ENCODE measurements around the gene BSND. TPM values are rescaled to one million over a fixed set of nuclear protein-coding genes. Genes with fewer than 3 reads are reported as not detected.
"Not testable (repeated sequence)": the region's sequence is repeated elsewhere in the genome, so short reads cannot be mapped to it uniquely, and the experiment has no call there.

The BSND gene
- total RNA-seq, 1 donor from 2014 or later: not detected

- Histone ChIP-seq H3K4me3 (ENCODE audit: low read length in 3 of 3) (no peak overlapping the region), H3K4me1 (ENCODE audit: control insufficient read depth in 3 of 3, insufficient read depth in 3 of 3, low read length in 3 of 3) (peaks cover 5 to 17% (median 12%) of the 10 kb centered on the region in 3 donors), H3K27ac (ENCODE audit: low read depth, low read length) (no peak overlapping the region), H3K9ac (ENCODE audit: low read depth in 1 of 3, low read length in 3 of 3) (no peak overlapping the region), H3K36me3 (ENCODE audit: control insufficient read depth in 3 of 3, insufficient read depth in 3 of 3, low read length in 3 of 3) (no peaks in the 10 kb centered on the region), H3K27me3 (ENCODE audit: control insufficient read depth in 3 of 3, insufficient read depth in 3 of 3, low read length in 3 of 3) (peaks cover 4 to 14% (median 6%) of the 10 kb centered on the region in 3 donors), H3K9me3 (ENCODE audit: control insufficient read depth in 3 of 3, low read length in 3 of 3) (no peaks in the 10 kb centered on the region)
Measured at GRCh38 chr1:55010887-55011217, 12.1 kb downstream of the BSND start.

DNA sequence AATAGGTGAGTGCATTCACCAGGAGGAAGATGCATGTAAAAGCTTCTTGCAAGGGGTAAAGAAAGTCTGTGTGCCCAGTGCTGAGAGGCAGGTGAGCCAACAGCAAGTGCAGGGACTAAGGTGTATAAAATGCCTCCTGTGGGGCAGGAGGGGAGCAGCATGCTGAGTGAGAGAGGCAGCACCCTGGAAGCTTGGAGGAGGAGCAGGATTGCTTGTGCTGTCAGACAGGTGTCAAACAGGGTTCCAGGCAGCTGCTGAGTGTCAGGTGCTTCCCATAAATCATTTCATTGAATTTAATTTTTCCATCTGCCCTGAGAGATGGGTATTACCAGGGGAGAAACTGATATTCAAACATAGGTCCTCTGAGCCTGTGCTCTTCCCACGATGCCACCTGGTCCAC lies 13.9 kb downstream of the BSND start:
- H3K4me3 ChIP-seq (ENCODE audit: low read length in 3 of 3): no peak overlapping the region

GRCh38 chr1:55015123-55015522 lies 16.4 kb downstream of the BSND start:
- Histone ChIP-seq H3K27ac (ENCODE audit: low read depth, low read length) (no peak overlapping the region), H3K4me1 (ENCODE audit: control insufficient read depth in 3 of 3, insufficient read depth in 3 of 3, low read length in 3 of 3) (peaks cover 5 to 19% (median 12%) of the 10 kb centered on the region in 3 donors), H3K4me3 (ENCODE audit: low read length in 3 of 3) (no peak overlapping the region), H3K9me3 (ENCODE audit: control insufficient read depth in 3 of 3, low read length in 3 of 3) (no peaks in the 10 kb centered on the region), H3K27me3 (ENCODE audit: control insufficient read depth in 3 of 3, insufficient read depth in 3 of 3, low read length in 3 of 3) (peaks cover 4 to 17% (median 11%) of the 10 kb centered on the region in 3 donors), H3K36me3 (ENCODE audit: control insufficient read depth in 3 of 3, insufficient read depth in 3 of 3, low read length in 3 of 3) (no peaks in the 10 kb centered on the region), H3K9ac (ENCODE audit: low read depth in 1 of 3, low read length in 3 of 3) (no peak overlapping the region)

More for the DNA sequence above, 13.9 kb downstream of the BSND start:
- Histone ChIP-seq H3K27ac (ENCODE audit: low read depth, low read length) (no peak overlapping the region), H3K4me1 (ENCODE audit: control insufficient read depth in 3 of 3, insufficient read depth in 3 of 3, low read length in 3 of 3) (peaks cover 5 to 19% (median 12%) of the 10 kb centered on the region in 3 donors), H3K9me3 (ENCODE audit: control insufficient read depth in 3 of 3, low read length in 3 of 3) (no peaks in the 10 kb centered on the region), H3K9ac (ENCODE audit: low read depth in 1 of 3, low read length in 3 of 3) (no peak overlapping the region), H3K27me3 (ENCODE audit: control insufficient read depth in 3 of 3, insufficient read depth in 3 of 3, low read length in 3 of 3) (peaks cover 4 to 14% (median 6%) of the 10 kb centered on the region in 3 donors), H3K36me3 (ENCODE audit: control insufficient read depth in 3 of 3, insufficient read depth in 3 of 3, low read length in 3 of 3) (no peaks in the 10 kb centered on the region)

- Histone ChIP-seq H3K9me3 (ENCODE audit: control insufficient read depth in 3 of 3, low read length in 3 of 3) (no peaks in the 10 kb centered on the region), H3K36me3 (ENCODE audit: control insufficient read depth in 3 of 3, insufficient read depth in 3 of 3, low read length in 3 of 3) (no peaks in the 10 kb centered on the region), H3K27ac (ENCODE audit: low read depth, low read length) (no peak overlapping the region), H3K27me3 (ENCODE audit: control insufficient read depth in 3 of 3, insufficient read depth in 3 of 3, low read length in 3 of 3) (peaks cover 4 to 17% (median 14%) of the 10 kb centered on the region in 3 donors), H3K9ac (ENCODE audit: low read depth in 1 of 3, low read length in 3 of 3) (no peak overlapping the region), H3K4me1 (ENCODE audit: control insufficient read depth in 3 of 3, insufficient read depth in 3 of 3, low read length in 3 of 3) (peaks cover 5 to 19% (median 12%) of the 10 kb centered on the region in 3 donors), H3K4me3 (ENCODE audit: low read length in 3 of 3) (no peak overlapping the region)
Measured at GRCh38 chr1:55015731-55016620, 17.2 kb downstream of the BSND start.

- Histone ChIP-seq H3K9ac (ENCODE audit: low read depth in 1 of 3, low read length in 3 of 3) (no peak overlapping the region), H3K27me3 (ENCODE audit: control insufficient read depth in 3 of 3, insufficient read depth in 3 of 3, low read length in 3 of 3) (peaks cover 4 to 16% (median 14%) of the 10 kb centered on the region in 3 donors), H3K4me1 (ENCODE audit: control insufficient read depth in 3 of 3, insufficient read depth in 3 of 3, low read length in 3 of 3) (peaks cover 0 to 14% (median 9%) of the 10 kb centered on the region in 3 donors), H3K4me3 (ENCODE audit: low read length in 3 of 3) (no peak overlapping the region), H3K27ac (ENCODE audit: low read depth, low read length) (no peak overlapping the region), H3K36me3 (ENCODE audit: control insufficient read depth in 3 of 3, insufficient read depth in 3 of 3, low read length in 3 of 3) (no peaks in the 10 kb centered on the region), H3K9me3 (ENCODE audit: control insufficient read depth in 3 of 3, low read length in 3 of 3) (no peaks in the 10 kb centered on the region)
Measured at GRCh38 chr1:55018395-55018794, 19.7 kb downstream of the BSND start.

- H3K4me1 ChIP-seq (ENCODE audit: control insufficient read depth in 3 of 3, insufficient read depth in 3 of 3, low read length in 3 of 3): no peaks in the 10 kb centered on the region
- H3K9me3 ChIP-seq (ENCODE audit: control insufficient read depth in 3 of 3, low read length in 3 of 3): no peaks in the 10 kb centered on the region
- peaks cover 0 to 8% (median 3%) of the 10 kb centered on the region in 3 donors for H3K27me3 ChIP-seq (ENCODE audit: control insufficient read depth in 3 of 3, insufficient read depth in 3 of 3, low read length in 3 of 3)
- no peak overlapping the region for H3K4me3 ChIP-seq (ENCODE audit: low read length in 3 of 3)
- H3K36me3 ChIP-seq (ENCODE audit: control insufficient read depth in 3 of 3, insufficient read depth in 3 of 3, low read length in 3 of 3): no peaks in the 10 kb centered on the region
- no peak overlapping the region for H3K27ac ChIP-seq (ENCODE audit: low read depth, low read length)
- peak overlapping the region in 1 of 3 donors; percentile 40 for H3K9ac ChIP-seq (ENCODE audit: low read depth in 1 of 3, low read length in 3 of 3)
Measured at GRCh38 chr1:55021942-55022546, 23.3 kb downstream of the BSND start.

DNA sequence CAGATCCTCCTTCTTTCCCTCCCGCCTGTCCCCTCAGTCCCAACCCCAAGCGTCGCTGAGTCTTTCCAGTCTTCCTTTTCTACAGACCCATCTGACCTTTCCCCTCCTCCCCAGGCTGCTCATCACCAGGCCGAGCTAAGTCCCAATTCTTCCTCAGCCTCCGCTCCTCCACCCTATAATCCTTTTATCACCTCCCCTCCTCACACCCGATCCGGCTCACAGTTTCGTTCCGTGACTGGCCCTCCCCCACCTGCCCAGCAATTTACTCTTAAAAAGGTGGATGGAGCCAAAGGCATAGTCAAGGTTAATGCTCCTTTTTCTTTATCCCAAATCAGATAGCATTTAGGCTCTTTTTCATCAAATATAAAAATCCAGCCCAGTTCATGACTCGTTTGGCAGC lies 25.4 kb downstream of the BSND start:
- H3K36me3 ChIP-seq (ENCODE audit: control insufficient read depth in 3 of 3, insufficient read depth in 3 of 3, low read length in 3 of 3); H3K27ac ChIP-seq (ENCODE audit: low read depth, low read length); H3K27me3 ChIP-seq (ENCODE audit: control insufficient read depth in 3 of 3, insufficient read depth in 3 of 3, low read length in 3 of 3): not testable (repeated sequence)

GRCh38 chr1:55026682-55027081 lies 27.9 kb downstream of the BSND start:
- not testable (repeated sequence) for H3K9me3 ChIP-seq (ENCODE audit: control insufficient read depth in 3 of 3, low read length in 3 of 3); H3K4me1 ChIP-seq (ENCODE audit: control insufficient read depth in 3 of 3, insufficient read depth in 3 of 3, low read length in 3 of 3); H3K9ac ChIP-seq (ENCODE audit: low read depth in 1 of 3, low read length in 3 of 3); H3K27me3 ChIP-seq (ENCODE audit: control insufficient read depth in 3 of 3, insufficient read depth in 3 of 3, low read length in 3 of 3); H3K36me3 ChIP-seq (ENCODE audit: control insufficient read depth in 3 of 3, insufficient read depth in 3 of 3, low read length in 3 of 3); H3K27ac ChIP-seq (ENCODE audit: low read depth, low read length); H3K4me3 ChIP-seq (ENCODE audit: low read length in 3 of 3)

More for the DNA sequence above, 25.4 kb downstream of the BSND start:
- H3K9me3 ChIP-seq (ENCODE audit: control insufficient read depth in 3 of 3, low read length in 3 of 3); H3K4me3 ChIP-seq (ENCODE audit: low read length in 3 of 3); H3K4me1 ChIP-seq (ENCODE audit: control insufficient read depth in 3 of 3, insufficient read depth in 3 of 3, low read length in 3 of 3); H3K9ac ChIP-seq (ENCODE audit: low read depth in 1 of 3, low read length in 3 of 3): not testable (repeated sequence)

- peaks cover 12 to 17% (median 12%) of the 10 kb centered on the region in 3 donors for H3K27me3 ChIP-seq (ENCODE audit: control insufficient read depth in 3 of 3, insufficient read depth in 3 of 3, low read length in 3 of 3)
- H3K9me3 ChIP-seq (ENCODE audit: control insufficient read depth in 3 of 3, low read length in 3 of 3): not testable (repeated sequence)
Measured at GRCh38 chr1:55031098-55031497, 32.4 kb downstream of the BSND start.

DNA sequence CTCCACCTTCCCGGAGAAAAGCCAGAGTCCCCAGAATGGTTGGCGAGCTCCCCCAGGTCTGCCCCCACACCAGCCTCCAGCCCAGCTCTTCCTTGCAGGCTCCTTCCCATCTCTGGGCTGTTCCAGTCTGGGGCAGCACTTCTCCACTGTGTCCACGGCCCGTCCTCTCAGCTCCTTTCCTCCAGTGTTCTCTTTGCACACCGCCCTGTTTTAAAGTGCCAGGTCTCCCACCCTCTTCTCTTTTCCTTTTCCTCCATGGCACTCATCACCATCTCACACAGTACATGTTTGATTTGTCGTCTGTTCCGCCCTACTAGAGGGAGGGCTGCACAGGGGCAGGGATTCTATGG lies 34.5 kb downstream of the BSND start:
- H3K9me3 ChIP-seq (ENCODE audit: control insufficient read depth in 3 of 3, low read length in 3 of 3): no peaks in the 10 kb centered on the region
- no peaks in the 10 kb centered on the region for H3K4me1 ChIP-seq (ENCODE audit: control insufficient read depth in 3 of 3, insufficient read depth in 3 of 3, low read length in 3 of 3)
- peaks cover 26 to 36% (median 32%) of the 10 kb centered on the region in 3 donors for H3K27me3 ChIP-seq (ENCODE audit: control insufficient read depth in 3 of 3, insufficient read depth in 3 of 3, low read length in 3 of 3)
- H3K36me3 ChIP-seq (ENCODE audit: control insufficient read depth in 3 of 3, insufficient read depth in 3 of 3, low read length in 3 of 3): no peaks in the 10 kb centered on the region
- no peak overlapping the region for H3K9ac ChIP-seq (ENCODE audit: low read depth in 1 of 3, low read length in 3 of 3)
- H3K27ac ChIP-seq (ENCODE audit: low read depth, low read length): no peak overlapping the region
- no peak overlapping the region for H3K4me3 ChIP-seq (ENCODE audit: low read length in 3 of 3)

More at GRCh38 chr1:55031098-55031497, 32.4 kb downstream of the BSND start:
- not testable (repeated sequence) for H3K4me3 ChIP-seq (ENCODE audit: low read length in 3 of 3); H3K9ac ChIP-seq (ENCODE audit: low read depth in 1 of 3, low read length in 3 of 3); H3K36me3 ChIP-seq (ENCODE audit: control insufficient read depth in 3 of 3, insufficient read depth in 3 of 3, low read length in 3 of 3); H3K4me1 ChIP-seq (ENCODE audit: control insufficient read depth in 3 of 3, insufficient read depth in 3 of 3, low read length in 3 of 3); H3K27ac ChIP-seq (ENCODE audit: low read depth, low read length)
